ENCODE results near the gene CTIF. TPM values are rescaled to one million over a fixed set of nuclear protein-coding genes. Genes with fewer than 3 reads are reported as not detected.

Gene CTIF
- polyA plus RNA-seq, 1 of the 3 experiments (the other 2 are of a cell fraction): 47.2 TPM

GRCh38 chr18:48574667-48575300, 36.0 kb downstream of the CTIF start:
- Histone ChIP-seq H3K36me3 (replicated peaks in 1 of 2; ENCODE audit: control insufficient read depth in 1 of 2, insufficient read depth in 2 of 2, low read length in 1 of 2) (peaks cover 0 to 25% of the 10 kb centered on the region in 2 experiments), H3K4me3 (ENCODE audit: low read depth in 2 of 2, low read length in 1 of 2) (no peak overlapping the region), H3K4me1 (ENCODE audit: control insufficient read depth in 1 of 2, insufficient read depth in 2 of 2, low read depth in 1 of 2, low read length in 1 of 2) (peaks cover 0 to 38% of the 10 kb centered on the region in 2 experiments; a peak in 1 of 4 replicates), H3K9ac (no peak overlapping the region), H3K27me3 (ENCODE audit: insufficient read depth) (no peaks in the 10 kb centered on the region), H3K27ac (ENCODE audit: low read depth in 2 of 2, low read length in 1 of 2) (peak overlapping the region in 1 of 2 experiments; percentile 81; a peak in 2 of 4 replicates), H2AFZ (ENCODE audit: low read depth) (no peak overlapping the region), H3K4me2 (no peak overlapping the region), H4K20me1 (ENCODE audit: insufficient read depth) (peaks cover 70% of the 10 kb centered on the region), H3K9me2 (no peaks in the 10 kb centered on the region), H3F3A (replicated peaks; ENCODE audit: insufficient read depth) (no peaks in the 10 kb centered on the region), H3K79me2 (ENCODE audit: insufficient read depth) (peaks cover 100% of the 10 kb centered on the region), H3K9me3 (0 out of 2 replicates have a peak, but pooled peaks cover 7% of the 10 kb centered on the region)
- no peak for DNase-seq
- ChIA-PET POLR2A (interaction anchor here (0.6 to 1.0 kb wide), 3 partner anchors 10 to 37 kb away, joined by 3 read pairs; no protein-coding TSS in a partner anchor), CTCF (interaction anchor here (0.7 to 1.5 kb wide), 8 partner anchors 10 to 129 kb away, joined by 3 to 5 read pairs (median 3); no protein-coding TSS in a partner anchor)
- TF ChIP-seq SMC3 (IDR thresholded peaks at IDR 0.05; ENCODE audit: low read depth, low read length) (no peak), FOXJ3 (CRISPR knock-in tag; IDR thresholded peaks at IDR 0.05) (no peak), ZBTB33 (IDR thresholded peaks at IDR 0.05; ENCODE audit: borderline replicate concordance, low read depth) (no peak), CHD2 (IDR thresholded peaks at IDR 0.05; ENCODE audit: low read length, partially characterized antibody) (no peak), IRF3 (IDR thresholded peaks at IDR 0.05; ENCODE audit: low read depth, low read length) (no peak)
- 85% methylated on average over 10 of the region's 11 CpGs for WGBS (ENCODE audit: low lambda C conversion rate)

GRCh38 chr18:48575301-48575657, 36.4 kb downstream of the CTIF start:
- H4K20me1 ChIP-seq (ENCODE audit: insufficient read depth): peaks cover 70% of the 10 kb centered on the region
- no peak overlapping the region for H2AFZ ChIP-seq (ENCODE audit: low read depth)
- H3F3A ChIP-seq (replicated peaks; ENCODE audit: insufficient read depth): no peaks in the 10 kb centered on the region
- DNase-seq: peak; percentile 86
- CTCF ChIA-PET: interaction anchor here (0.7 to 1.5 kb wide), 7 partner anchors 9 to 130 kb away, joined by 3 to 5 read pairs (median 3); no protein-coding TSS in a partner anchor
- no peak overlapping the region for H3K4me2 ChIP-seq
- H3K4me1 ChIP-seq (ENCODE audit: control insufficient read depth in 1 of 2, insufficient read depth in 2 of 2, low read depth in 1 of 2, low read length in 1 of 2): peaks cover 0 to 38% of the 10 kb centered on the region in 2 experiments; a peak in 1 of 4 replicates
- TF ChIP-seq RCOR1 (IDR thresholded peaks at IDR 0.05; ENCODE audit: low read length): peak; percentile 42; the same call in 1 of the 2 replicates
- no peak for TF ChIP-seq ZBTB33 (IDR thresholded peaks at IDR 0.05; ENCODE audit: borderline replicate concordance, low read depth)
- peak; percentile 74 for TF ChIP-seq MXI1 (IDR thresholded peaks at IDR 0.05; ENCODE audit: low read depth, low read length)
- TF ChIP-seq RXRA (IDR thresholded peaks at IDR 0.05; ENCODE audit: borderline replicate concordance, low read depth): no peak
- TF ChIP-seq NFIC (IDR thresholded peaks at IDR 0.05; ENCODE audit: borderline replicate concordance): peak; percentile 52; the same call in 1 of the 2 replicates
- TF ChIP-seq FOXJ3 (CRISPR knock-in tag; IDR thresholded peaks at IDR 0.05): no peak; the same call in 1 of the 2 replicates
- TF ChIP-seq RAD21 (IDR thresholded peaks at IDR 0.05; ENCODE audit: low read length): peak; percentile 12; the same call in 1 of the 2 replicates
- peak in 1 of 2 experiments; percentile 76; a peak in 2 of 4 replicates for TF ChIP-seq EP300 (IDR thresholded peaks at IDR 0.05; ENCODE audit: borderline replicate concordance in 1 of 2, low read depth in 1 of 2, low read length in 1 of 2)
- peak; percentile 38; the same call in 1 of the 2 replicates for TF ChIP-seq GATA2 (CRISPR knock-in tag; IDR thresholded peaks at IDR 0.05)
- TF ChIP-seq USF2 (IDR thresholded peaks at IDR 0.05; ENCODE audit: borderline replicate concordance, low read depth, low read length): no peak
- TF ChIP-seq CHD2 (IDR thresholded peaks at IDR 0.05; ENCODE audit: low read length, partially characterized antibody): peak; percentile 47
- no peak for TF ChIP-seq USF1 (IDR thresholded peaks at IDR 0.05; ENCODE audit: borderline replicate concordance, low read depth)
- WGBS (ENCODE audit: low lambda C conversion rate): 55% methylated on average over 8 of the region's 8 CpGs
- peak overlapping the region in 1 of 2 experiments; percentile 81; a peak in 2 of 4 replicates for H3K27ac ChIP-seq (ENCODE audit: low read depth in 2 of 2, low read length in 1 of 2)
- peaks cover 100% of the 10 kb centered on the region for H3K79me2 ChIP-seq (ENCODE audit: insufficient read depth)
- POLR2A ChIA-PET: interaction anchor here (0.6 to 1.0 kb wide), 3 partner anchors 9 to 37 kb away, joined by 3 read pairs; no protein-coding TSS in a partner anchor
- peaks cover 0 to 25% of the 10 kb centered on the region in 2 experiments for H3K36me3 ChIP-seq (replicated peaks in 1 of 2; ENCODE audit: control insufficient read depth in 1 of 2, insufficient read depth in 2 of 2, low read length in 1 of 2)
- no peak overlapping the region for H3K9ac ChIP-seq
- H3K9me3 ChIP-seq: 0 out of 2 replicates have a peak, but pooled peaks cover 7% of the 10 kb centered on the region
- H3K27me3 ChIP-seq (ENCODE audit: insufficient read depth): no peaks in the 10 kb centered on the region
- no peaks in the 10 kb centered on the region for H3K9me2 ChIP-seq
- no peak overlapping the region for H3K4me3 ChIP-seq (ENCODE audit: low read depth in 2 of 2, low read length in 1 of 2)

Data from SK-N-SH (cell line).